HEK293 (cell line): Measurements from ENCODE around the gene MYH7B.

Source experiments
- CTCF ChIA-PET: fragments of 350-600 bp; formaldehyde crosslinking; extraction: SDS; loops from one replicate; lab custom pipeline; 2021; ENCODE audit warnings: antibody characterized with exemption; lab: Yijun Ruan, JAX
- POLR2A ChIA-PET: fragments of 300-600 bp; formaldehyde crosslinking; extraction: SDS; loops from one replicate; lab custom pipeline; 2020; ENCODE audit warnings: antibody characterized with exemption, inconsistent platforms; lab: Yijun Ruan, JAX
- H3K27ac ChIP-seq: fragments of 200-500 bp; sonication (Bioruptor generic); 2 replicates; pipeline ENCODE4 v1.5.1; 2014; ENCODE audit warnings: low read depth, low read length, control low read depth, inconsistent platforms; ENCODE audit errors: extremely low read depth
- H3K36me3 ChIP-seq, 2 experiments: fragments of 200-500 bp in 1 of 2; sonication (Bioruptor generic) in 1 of 2; 1 replicate in 1 of 2; 2 replicates in 1 of 2; pipeline ENCODE4 v1.5.1; 2014 to 2017; ENCODE audit warnings: inconsistent platforms in 2 of 2, low read length in 2 of 2; ENCODE audit not compliant: control insufficient read depth in 2 of 2, insufficient read depth in 1 of 2
- H3K4me1 ChIP-seq: fragments of 200-500 bp; sonication (Bioruptor generic); 2 replicates; pipeline ENCODE4 v1.5.1; 2014; ENCODE audit warnings: mild to moderate bottlenecking, low read length, inconsistent platforms; ENCODE audit not compliant: control insufficient read depth, insufficient read depth
- H3K4me3 ChIP-seq: 2 replicates; pipeline ENCODE4 v1.5.1; 2011; ENCODE audit warnings: low read depth, mild to moderate bottlenecking, control low read depth, low read length, moderate library complexity
- H3K9me3 ChIP-seq: fragments of 200-500 bp; sonication (Bioruptor generic); 2 replicates; pipeline ENCODE4 v1.5.1; 2014; ENCODE audit warnings: low read depth, low read length, inconsistent platforms; ENCODE audit not compliant: control insufficient read depth, insufficient read depth
- KLF7 ChIP-seq: fragments of 450-650 bp; formaldehyde crosslinking; IDR thresholded peaks from 2 replicates; pipeline ENCODE4 v1.5.1; 2016; ENCODE audit warnings: missing biosample characterization, missing genetic modification characterization, borderline replicate concordance
- TCF7L2 ChIP-seq: IDR thresholded peaks from 2 replicates; pipeline ENCODE4 v1.6.1; 2011; ENCODE audit warnings: low read depth, mild to moderate bottlenecking, inconsistent platforms, low read length, moderate library complexity, borderline replicate concordance
- ZBTB8A ChIP-seq: fragments of 450-650 bp; formaldehyde crosslinking; IDR thresholded peaks from 2 replicates; pipeline ENCODE4 v1.5.1; 2016; ENCODE audit warnings: missing biosample characterization, missing genetic modification characterization
- ZNF10 ChIP-seq: fragments of 450-650 bp; formaldehyde crosslinking; IDR thresholded peaks from 2 replicates; pipeline ENCODE4 v1.5.1; 2017; ENCODE audit warnings: missing biosample characterization, missing genetic modification characterization
- ZNF140 ChIP-seq: fragments of 450-650 bp; formaldehyde crosslinking; IDR thresholded peaks from 2 replicates; pipeline ENCODE4 v1.5.1; 2016; ENCODE audit warnings: missing biosample characterization, missing genetic modification characterization
- ZNF155 ChIP-seq: fragments of 450-650 bp; formaldehyde crosslinking; IDR thresholded peaks from 2 replicates; pipeline ENCODE4 v1.5.1; 2016; ENCODE audit warnings: missing biosample characterization, missing genetic modification characterization
- ZNF175 ChIP-seq: fragments of 450-650 bp; formaldehyde crosslinking; IDR thresholded peaks from 2 replicates; pipeline ENCODE4 v1.5.1; 2016; ENCODE audit warnings: missing biosample characterization, missing genetic modification characterization
- ZNF23 ChIP-seq: fragments of 450-650 bp; formaldehyde crosslinking; IDR thresholded peaks from 2 replicates; pipeline ENCODE4 v1.5.1; 2016; ENCODE audit warnings: missing biosample characterization, missing genetic modification characterization, borderline replicate concordance
- ZNF292 ChIP-seq: fragments of 450-650 bp; formaldehyde crosslinking; IDR thresholded peaks from 2 replicates; pipeline ENCODE4 v1.5.1; 2016; ENCODE audit warnings: low read depth, missing biosample characterization, missing genetic modification characterization, borderline replicate concordance
- ZNF404 ChIP-seq: fragments of 450-650 bp; formaldehyde crosslinking; IDR thresholded peaks from 2 replicates; pipeline ENCODE4 v1.5.1; 2017; ENCODE audit warnings: missing biosample characterization, missing genetic modification characterization
- ZNF433 ChIP-seq: fragments of 450-650 bp; formaldehyde crosslinking; IDR thresholded peaks from 2 replicates; pipeline ENCODE4 v1.5.1; 2016; ENCODE audit warnings: missing biosample characterization, missing genetic modification characterization, low read depth
- ZNF48 ChIP-seq: fragments of 450-650 bp; formaldehyde crosslinking; IDR thresholded peaks from 2 replicates; pipeline ENCODE4 v1.5.1; 2016; ENCODE audit warnings: missing biosample characterization, missing genetic modification characterization
- ZNF558 ChIP-seq: fragments of 450-650 bp; formaldehyde crosslinking; IDR thresholded peaks from 2 replicates; pipeline ENCODE4 v1.5.1; 2016; ENCODE audit warnings: missing biosample characterization, missing genetic modification characterization
- ZNF610 ChIP-seq: fragments of 450-650 bp; formaldehyde crosslinking; IDR thresholded peaks from 2 replicates; pipeline ENCODE4 v1.5.1; 2016; ENCODE audit warnings: missing biosample characterization, missing genetic modification characterization, borderline replicate concordance
- ZNF629 ChIP-seq: fragments of 450-650 bp; formaldehyde crosslinking; IDR thresholded peaks from 2 replicates; pipeline ENCODE4 v1.5.1; 2017; ENCODE audit warnings: missing biosample characterization, missing genetic modification characterization
- ZNF664 ChIP-seq: fragments of 450-650 bp; formaldehyde crosslinking; IDR thresholded peaks from 2 replicates; pipeline ENCODE4 v1.5.1; 2016; ENCODE audit warnings: missing biosample characterization, missing genetic modification characterization
- ZNF677 ChIP-seq: fragments of 450-650 bp; IDR thresholded peaks from 2 replicates; pipeline ENCODE4 v1.5.0; 2018; ENCODE audit warnings: missing biosample characterization, mild to moderate bottlenecking, missing genetic modification characterization, moderate library complexity
- TF ChIP-seq, protein P1 (sequence below): fragments of 450-650 bp; formaldehyde crosslinking; IDR thresholded peaks from 2 replicates; pipeline ENCODE4 v1.5.1; 2016; ENCODE audit warnings: missing biosample characterization, missing genetic modification characterization
- TF ChIP-seq, protein P2 (sequence below): fragments of 450-650 bp; formaldehyde crosslinking; IDR thresholded peaks from 2 replicates; pipeline ENCODE4; 2016; ENCODE audit warnings: missing biosample characterization, missing genetic modification characterization
- TF ChIP-seq, protein P3 (sequence below): fragments of 450-650 bp; formaldehyde crosslinking; IDR thresholded peaks from 2 replicates; pipeline ENCODE4 v1.5.1; 2016; ENCODE audit warnings: missing biosample characterization, missing genetic modification characterization, low read depth
- TF ChIP-seq, protein P4 (sequence below): fragments of 450-650 bp; formaldehyde crosslinking; IDR thresholded peaks from 2 replicates; pipeline ENCODE4 v1.5.1; 2017; ENCODE audit warnings: missing biosample characterization, mild to moderate bottlenecking, missing genetic modification characterization, moderate library complexity
- TF ChIP-seq, protein P5 (sequence below): fragments of 450-650 bp; formaldehyde crosslinking; IDR thresholded peaks from 2 replicates; pipeline ENCODE4 v1.5.1; 2016; ENCODE audit warnings: missing biosample characterization, missing genetic modification characterization

Gene MYH7B

DNA sequence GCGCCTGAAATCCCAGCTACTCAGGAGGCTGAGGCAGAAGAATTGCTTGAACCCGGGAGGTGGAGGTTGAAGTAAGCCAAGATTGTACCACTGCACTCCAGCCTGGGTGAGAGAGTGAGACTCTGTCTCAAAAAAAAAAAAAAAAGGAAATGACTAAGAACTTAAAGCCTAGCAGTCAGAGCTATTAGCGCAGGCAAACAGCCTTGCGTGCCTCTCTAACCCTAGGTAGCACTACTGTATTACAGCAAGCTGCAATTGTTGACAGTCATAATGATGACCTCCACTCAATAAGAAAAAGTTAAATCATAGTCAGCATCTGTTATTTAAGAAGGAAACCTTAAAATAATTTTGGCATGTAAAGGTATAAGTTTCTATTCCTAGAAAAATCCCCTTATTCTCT, 14.4 kb upstream of the MYH7B start:
- no peak overlapping the region for H3K27ac ChIP-seq
- POLR2A ChIA-PET = interaction anchor here (0.6 to 1.4 kb wide), 2 partner anchors 15 to 986 kb away, joined by 3 to 4 read pairs; partner anchors contain the start of genes GSS and MYH7B
- no peak overlapping the region for H3K4me3 ChIP-seq
- TF ChIP-seq ZNF558 (tag by site-specific recombination) (no peak), ZNF610 (tag by site-specific recombination) (no peak), ZNF404 (tag by site-specific recombination) (no peak)
- no peaks in the 10 kb centered on the region for H3K4me1 ChIP-seq
- CTCF ChIA-PET = interaction anchor here (0.9 kb wide), 1 partner anchor 30 kb away, joined by 5 read pairs; no protein-coding TSS in a partner anchor
- H3K9me3 ChIP-seq = no peaks in the 10 kb centered on the region
- H3K36me3 ChIP-seq = peaks cover 7 to 86% of the 10 kb centered on the region in 2 experiments; a peak in 2 of 3 replicates

DNA sequence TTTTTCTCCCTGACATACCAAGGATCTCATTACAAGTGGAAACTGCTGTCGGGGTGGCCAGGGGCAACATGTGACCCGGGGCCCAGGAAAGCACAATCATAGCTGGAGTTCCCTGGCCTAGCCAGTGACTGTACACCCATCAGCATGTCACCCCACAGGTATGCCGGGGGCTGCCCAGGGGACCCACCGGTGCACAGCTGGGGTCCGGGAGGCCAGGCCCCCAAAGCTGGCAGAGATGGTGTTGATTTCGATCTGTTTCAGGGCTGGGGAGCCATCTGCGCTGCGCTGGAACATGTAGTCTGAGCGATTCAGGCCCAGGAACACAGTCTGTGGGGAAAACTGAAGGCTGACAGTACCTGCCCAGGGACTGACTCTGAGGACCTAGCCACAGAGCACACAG, 13.4 kb upstream of the MYH7B start:
- TF ChIP-seq ZNF23 (tag by site-specific recombination) = no peak
- no peak for TF ChIP-seq ZNF140 (tag by site-specific recombination)
- TF ChIP-seq ZNF175 (tag by site-specific recombination) = no peak
- no peak for TF ChIP-seq ZNF664 (tag by site-specific recombination)
- TF ChIP-seq, protein P1, sequence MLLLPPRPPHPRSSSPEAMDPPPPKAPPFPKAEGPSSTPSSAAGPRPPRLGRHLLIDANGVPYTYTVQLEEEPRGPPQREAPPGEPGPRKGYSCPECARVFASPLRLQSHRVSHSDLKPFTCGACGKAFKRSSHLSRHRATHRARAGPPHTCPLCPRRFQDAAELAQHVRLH (tag by site-specific recombination) = no peak
- no peak for TF ChIP-seq ZNF558 (tag by site-specific recombination)
- TF ChIP-seq ZNF48 = no peak
- TF ChIP-seq ZNF10 (tag by site-specific recombination) = no peak
- TF ChIP-seq ZNF629 (tag by site-specific recombination) = no peak
- no peak for TF ChIP-seq KLF7 (tag by site-specific recombination)
- no peak for TF ChIP-seq ZNF292 (tag by site-specific recombination)
- TF ChIP-seq, protein P2, sequence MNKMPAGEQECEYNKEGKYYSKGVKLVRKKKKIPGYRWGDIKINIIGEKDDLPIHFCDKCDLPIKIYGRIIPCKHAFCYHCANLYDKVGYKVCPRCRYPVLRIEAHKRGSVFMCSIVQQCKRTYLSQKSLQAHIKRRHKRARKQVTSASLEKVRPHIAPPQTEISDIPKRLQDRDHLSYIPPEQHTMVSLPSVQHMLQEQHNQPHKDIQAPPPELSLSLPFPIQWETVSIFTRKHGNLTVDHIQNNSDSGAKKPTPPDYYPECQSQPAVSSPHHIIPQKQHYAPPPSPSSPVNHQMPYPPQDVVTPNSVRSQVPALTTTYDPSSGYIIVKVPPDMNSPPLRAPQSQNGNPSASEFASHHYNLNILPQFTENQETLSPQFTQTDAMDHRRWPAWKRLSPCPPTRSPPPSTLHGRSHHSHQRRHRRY (tag by site-specific recombination) = no peak
- TF ChIP-seq, protein P3, sequence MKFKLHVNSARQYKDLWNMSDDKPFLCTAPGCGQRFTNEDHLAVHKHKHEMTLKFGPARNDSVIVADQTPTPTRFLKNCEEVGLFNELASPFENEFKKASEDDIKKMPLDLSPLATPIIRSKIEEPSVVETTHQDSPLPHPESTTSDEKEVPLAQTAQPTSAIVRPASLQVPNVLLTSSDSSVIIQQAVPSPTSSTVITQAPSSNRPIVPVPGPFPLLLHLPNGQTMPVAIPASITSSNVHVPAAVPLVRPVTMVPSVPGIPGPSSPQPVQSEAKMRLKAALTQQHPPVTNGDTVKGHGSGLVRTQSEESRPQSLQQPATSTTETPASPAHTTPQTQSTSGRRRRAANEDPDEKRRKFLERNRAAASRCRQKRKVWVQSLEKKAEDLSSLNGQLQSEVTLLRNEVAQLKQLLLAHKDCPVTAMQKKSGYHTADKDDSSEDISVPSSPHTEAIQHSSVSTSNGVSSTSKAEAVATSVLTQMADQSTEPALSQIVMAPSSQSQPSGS (tag by site-specific recombination) = no peak
- TF ChIP-seq, protein P4, sequence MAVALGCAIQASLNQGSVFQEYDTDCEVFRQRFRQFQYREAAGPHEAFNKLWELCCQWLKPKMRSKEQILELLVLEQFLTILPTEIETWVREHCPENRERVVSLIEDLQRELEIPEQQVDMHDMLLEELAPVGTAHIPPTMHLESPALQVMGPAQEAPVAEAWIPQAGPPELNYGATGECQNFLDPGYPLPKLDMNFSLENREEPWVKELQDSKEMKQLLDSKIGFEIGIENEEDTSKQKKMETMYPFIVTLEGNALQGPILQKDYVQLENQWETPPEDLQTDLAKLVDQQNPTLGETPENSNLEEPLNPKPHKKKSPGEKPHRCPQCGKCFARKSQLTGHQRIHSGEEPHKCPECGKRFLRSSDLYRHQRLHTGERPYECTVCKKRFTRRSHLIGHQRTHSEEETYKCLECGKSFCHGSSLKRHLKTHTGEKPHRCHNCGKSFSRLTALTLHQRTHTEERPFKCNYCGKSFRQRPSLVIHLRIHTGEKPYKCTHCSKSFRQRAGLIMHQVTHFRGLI = no peak
- TF ChIP-seq ZNF155 (tag by site-specific recombination) = no peak
- TF ChIP-seq, protein P5, sequence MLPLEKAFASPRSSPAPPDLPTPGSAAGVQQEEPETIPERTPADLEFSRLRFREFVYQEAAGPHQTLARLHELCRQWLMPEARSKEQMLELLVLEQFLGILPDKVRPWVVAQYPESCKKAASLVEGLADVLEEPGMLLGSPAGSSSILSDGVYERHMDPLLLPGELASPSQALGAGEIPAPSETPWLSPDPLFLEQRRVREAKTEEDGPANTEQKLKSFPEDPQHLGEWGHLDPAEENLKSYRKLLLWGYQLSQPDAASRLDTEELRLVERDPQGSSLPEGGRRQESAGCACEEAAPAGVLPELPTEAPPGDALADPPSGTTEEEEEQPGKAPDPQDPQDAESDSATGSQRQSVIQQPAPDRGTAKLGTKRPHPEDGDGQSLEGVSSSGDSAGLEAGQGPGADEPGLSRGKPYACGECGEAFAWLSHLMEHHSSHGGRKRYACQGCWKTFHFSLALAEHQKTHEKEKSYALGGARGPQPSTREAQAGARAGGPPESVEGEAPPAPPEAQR (tag by site-specific recombination) = no peak
- TF ChIP-seq ZNF433 (tag by site-specific recombination) = no peak
- TF ChIP-seq TCF7L2 = no peak
- TF ChIP-seq ZBTB8A (tag by site-specific recombination) = no peak
- TF ChIP-seq ZNF677 (tag by site-specific recombination) = no peak

More for the DNA sequence above, 13.4 kb upstream of the MYH7B start:
- CTCF ChIA-PET = interaction anchor here (1.1 kb wide), 1 partner anchor 68 kb away, joined by 3 read pairs; no protein-coding TSS in a partner anchor
- H3K4me3 ChIP-seq = no peak overlapping the region
- H3K4me1 ChIP-seq = no peaks in the 10 kb centered on the region
- POLR2A ChIA-PET = interaction anchor here (1.1 kb wide), 1 partner anchor 9 kb away, joined by 3 read pairs; no protein-coding TSS in a partner anchor
- no peaks in the 10 kb centered on the region for H3K9me3 ChIP-seq
- no peak overlapping the region for H3K27ac ChIP-seq
- peaks cover 7 to 82% of the 10 kb centered on the region in 2 experiments; a peak in 2 of 3 replicates for H3K36me3 ChIP-seq
